Left lobe of liver (tissue), 2 donors: ENCODE results near the gene GPR162. TPM values are rescaled to one million over a fixed set of nuclear protein-coding genes. Genes with fewer than 3 reads are reported as not detected.

Source experiments
- ATAC-seq: fragments of 200-7000 bp; cut with Tn5 transposase; one replicate; pipeline ENCODE4 v1.9.1; 2020; ENCODE audit warnings: mild to moderate bottlenecking, moderate library complexity
- DNase-seq: peaks from one replicate; pipeline ENCODE4 v3.0.0-alpha.2; 2020; ENCODE audit warnings: low spot score
- total RNA-seq: library from RNA; stranded (reverse); gene quantifications from one replicate; pipeline ENCODE4 v1.2.1, GENCODE V29; 2021
- donor health status: DM: no; HTN: no; CAD: no; lungs with moderate emphysema.
- donor health status: DM: no; HTN: yes; CAD: no.

GPR162 gene
- total RNA-seq, 1 donor from 2014 or later, result 1.3 TPM

DNA sequence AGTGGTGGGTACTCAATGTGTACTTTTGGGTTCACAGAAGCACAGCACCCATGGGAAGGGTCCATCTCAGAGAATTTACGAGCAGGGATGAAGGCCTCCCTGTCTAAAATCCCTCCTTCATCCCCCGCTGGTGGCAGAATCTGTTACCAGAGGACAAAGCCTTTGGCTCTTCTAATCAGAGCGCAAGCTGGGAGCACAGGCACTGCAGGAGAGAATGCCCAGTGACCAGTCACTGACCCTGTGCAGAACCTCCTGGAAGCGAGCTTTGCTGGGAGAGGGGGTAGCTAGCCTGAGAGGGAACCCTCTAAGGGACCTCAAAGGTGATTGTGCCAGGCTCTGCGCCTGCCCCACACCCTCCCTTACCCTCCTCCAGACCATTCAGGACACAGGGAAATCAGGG, 1.5 kb upstream of the GPR162 start:
- peak; percentile 26 for ATAC-seq
- no peak for DNase-seq

GRCh38 chr12:6822426-6823135, 960 bp downstream of the GPR162 start:
- no peak for ATAC-seq
- no peak for DNase-seq

- DNase-seq (no peak), ATAC-seq (no peak)
Measured at GRCh38 chr12:6823182-6824084, 1.8 kb downstream of the GPR162 start.

DNA sequence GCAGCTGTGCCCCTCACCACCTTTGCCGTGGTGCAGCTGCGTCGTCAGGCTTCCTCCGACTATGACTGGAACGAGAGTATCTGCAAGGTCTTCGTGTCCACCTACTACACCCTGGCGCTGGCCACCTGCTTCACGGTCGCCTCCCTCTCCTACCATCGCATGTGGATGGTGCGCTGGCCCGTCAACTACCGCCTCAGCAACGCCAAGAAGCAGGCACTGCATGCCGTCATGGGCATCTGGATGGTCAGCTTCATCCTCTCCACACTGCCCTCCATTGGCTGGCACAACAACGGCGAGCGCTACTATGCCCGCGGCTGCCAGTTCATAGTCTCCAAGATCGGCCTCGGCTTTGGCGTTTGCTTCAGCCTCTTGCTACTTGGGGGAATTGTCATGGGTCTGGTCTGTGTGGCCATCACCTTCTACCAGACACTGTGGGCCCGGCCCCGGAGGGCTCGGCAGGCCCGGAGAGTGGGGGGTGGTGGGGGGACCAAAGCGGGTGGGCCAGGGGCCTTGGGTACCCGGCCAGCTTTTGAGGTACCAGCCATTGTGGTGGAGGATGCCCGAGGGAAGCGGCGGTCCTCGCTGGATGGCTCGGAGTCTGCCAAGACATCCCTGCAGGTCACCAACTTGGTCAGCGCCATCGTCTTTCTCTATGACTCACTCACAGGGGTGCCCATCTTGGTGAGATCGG, 2.6 kb downstream of the GPR162 start:
- ATAC-seq (no peak), DNase-seq (no peak)

DNA sequence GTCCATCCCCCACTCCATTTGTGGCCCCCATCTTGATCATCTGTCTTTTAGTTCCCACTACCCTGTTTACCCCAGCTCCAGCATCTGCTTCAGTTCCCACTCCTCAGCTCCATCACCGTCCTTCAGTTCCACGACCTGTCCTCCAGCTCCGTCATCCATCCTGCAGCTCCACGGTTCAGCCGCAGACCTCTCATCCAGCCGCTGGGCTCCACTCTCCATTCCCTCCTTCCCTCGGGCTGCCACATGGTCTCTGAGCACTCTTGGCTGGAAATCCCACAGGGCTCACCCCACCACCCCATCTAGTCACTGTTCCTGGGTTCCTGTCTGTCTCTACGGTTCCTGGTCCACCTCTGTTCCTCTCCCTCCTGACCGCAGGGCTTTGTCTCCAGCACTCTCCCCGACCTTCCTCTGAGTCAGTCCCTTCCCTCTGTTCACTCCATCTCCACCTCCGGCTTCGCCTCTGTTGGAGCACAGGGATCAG, 3.3 kb downstream of the GPR162 start:
- no peak for ATAC-seq
- no peak for DNase-seq

DNA sequence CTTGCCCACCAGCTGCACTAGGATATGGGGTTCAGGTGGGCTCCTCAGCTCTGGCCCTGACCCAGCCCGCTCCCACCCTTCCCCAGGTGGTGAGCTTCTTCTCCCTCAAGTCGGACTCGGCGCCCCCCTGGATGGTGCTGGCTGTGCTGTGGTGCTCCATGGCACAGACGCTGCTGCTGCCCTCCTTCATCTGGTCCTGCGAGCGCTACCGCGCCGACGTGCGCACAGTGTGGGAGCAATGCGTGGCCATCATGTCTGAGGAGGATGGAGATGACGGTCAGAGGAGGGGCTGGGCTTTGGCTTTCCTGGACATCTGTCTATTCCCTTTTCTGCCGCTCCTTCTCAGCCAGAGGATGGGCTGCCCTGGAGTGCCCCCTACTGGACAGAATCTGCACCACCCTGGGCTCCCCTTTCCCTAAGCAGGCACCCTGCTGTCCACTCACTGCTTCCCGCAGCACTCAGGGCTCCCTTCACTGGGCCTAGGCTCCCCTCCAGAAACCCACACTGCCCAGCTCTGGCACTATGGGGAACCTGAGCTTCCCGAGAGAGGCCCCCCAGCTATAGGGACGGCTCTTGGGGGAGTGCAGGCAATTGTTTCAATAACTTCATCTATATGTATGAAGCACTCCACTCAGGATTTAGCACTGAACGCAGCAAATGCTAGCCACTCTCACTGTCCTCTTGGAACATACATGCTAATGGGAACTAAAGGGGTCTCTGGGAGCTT, 3.9 kb downstream of the GPR162 start:
- peak; percentile 86 for DNase-seq
- peak; percentile 88 for ATAC-seq

GRCh38 chr12:6826125-6826733, 4.6 kb downstream of the GPR162 start:
- ATAC-seq (no peak), DNase-seq (no peak)

GRCh38 chr12:6826734-6827436, 5.3 kb downstream of the GPR162 start:
- no peak for DNase-seq
- no peak for ATAC-seq

GRCh38 chr12:6827437-6827911, 5.9 kb downstream of the GPR162 start:
- DNase-seq (peak; percentile 64), ATAC-seq (peak; percentile 58)

DNA sequence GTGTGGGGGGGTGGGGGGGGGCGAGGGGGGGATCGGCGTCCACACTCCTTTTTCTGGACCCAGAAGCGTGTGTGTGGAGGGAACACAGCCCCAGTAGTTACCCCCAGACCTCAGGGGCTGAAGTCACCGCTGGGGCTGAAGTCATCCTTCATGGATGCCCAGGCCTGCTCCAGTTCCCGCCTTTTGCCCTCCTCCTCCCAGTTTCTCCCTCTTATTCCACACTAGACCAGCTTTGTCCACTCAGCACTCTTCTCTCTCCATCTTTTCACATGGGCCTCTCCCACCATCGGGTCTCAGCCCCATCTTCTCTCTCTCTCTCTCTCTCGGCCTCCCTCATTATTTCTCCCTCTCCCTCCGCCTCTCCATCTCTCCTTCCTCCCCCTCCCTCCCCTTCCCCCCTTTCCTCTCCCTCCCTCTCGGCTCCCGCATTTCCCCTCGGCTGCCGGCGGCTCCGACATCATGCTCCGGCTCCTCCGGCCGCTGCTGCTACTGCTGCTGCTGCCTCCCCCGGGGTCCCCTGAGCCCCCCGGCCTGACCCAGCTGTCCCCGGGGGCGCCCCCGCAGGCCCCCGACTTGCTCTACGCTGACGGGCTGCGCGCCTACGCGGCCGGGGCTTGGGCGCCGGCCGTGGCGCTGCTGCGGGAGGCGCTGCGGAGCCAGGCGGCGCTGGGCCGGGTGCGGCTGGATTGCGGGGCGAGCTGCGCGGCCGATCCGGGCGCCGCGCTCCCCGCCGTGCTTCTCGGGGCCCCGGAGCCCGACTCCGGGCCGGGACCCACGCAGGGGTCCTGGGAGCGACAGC, 6.6 kb downstream of the GPR162 start, which contains the start of gene P3H3:
TSS of gene P3H3 (plus strand) at position 426 of the 799 bp plus-strand sequence. CDS start at position 460, 34 bp downstream.
- DNase-seq (no peak), ATAC-seq (peak; percentile 45)

DNA sequence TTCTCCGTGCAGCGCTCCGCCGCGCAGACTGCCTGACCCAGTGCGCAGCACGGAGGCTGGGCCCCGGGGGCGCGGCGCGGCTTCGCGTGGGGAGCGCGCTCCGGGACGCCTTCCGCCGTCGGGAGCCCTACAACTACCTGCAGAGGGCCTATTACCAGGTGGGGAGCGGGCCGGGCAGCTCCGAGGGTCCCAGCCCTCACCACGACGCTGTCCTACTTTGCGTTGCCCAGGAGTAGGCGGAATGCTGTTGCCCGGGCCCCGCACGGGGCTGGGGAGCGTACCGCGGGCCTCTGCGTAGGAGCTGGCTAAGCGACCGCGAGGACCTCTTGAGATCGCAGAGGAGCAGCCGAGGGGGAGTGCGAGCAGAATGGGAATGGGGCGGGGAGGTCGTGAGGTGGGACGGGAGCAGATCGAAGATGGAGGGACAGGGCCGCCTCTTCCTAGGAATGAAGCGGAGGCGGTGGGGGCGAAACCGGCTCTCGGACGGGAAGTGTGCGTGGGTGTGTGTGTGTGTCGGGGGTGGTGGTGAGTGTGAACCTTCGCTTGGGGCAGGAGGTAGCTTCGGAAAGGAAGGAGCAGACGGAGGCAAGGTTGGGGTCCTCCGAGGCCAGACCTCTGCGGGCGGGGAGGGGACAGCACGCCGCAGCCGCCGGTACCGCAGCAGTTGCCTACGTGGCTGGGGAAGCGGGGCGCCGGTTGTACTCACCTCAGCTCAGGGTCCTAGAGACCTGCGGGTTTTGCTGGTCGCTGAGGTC, 7.3 kb downstream of the GPR162 start:
- ATAC-seq (no peak), DNase-seq (no peak)

DNA sequence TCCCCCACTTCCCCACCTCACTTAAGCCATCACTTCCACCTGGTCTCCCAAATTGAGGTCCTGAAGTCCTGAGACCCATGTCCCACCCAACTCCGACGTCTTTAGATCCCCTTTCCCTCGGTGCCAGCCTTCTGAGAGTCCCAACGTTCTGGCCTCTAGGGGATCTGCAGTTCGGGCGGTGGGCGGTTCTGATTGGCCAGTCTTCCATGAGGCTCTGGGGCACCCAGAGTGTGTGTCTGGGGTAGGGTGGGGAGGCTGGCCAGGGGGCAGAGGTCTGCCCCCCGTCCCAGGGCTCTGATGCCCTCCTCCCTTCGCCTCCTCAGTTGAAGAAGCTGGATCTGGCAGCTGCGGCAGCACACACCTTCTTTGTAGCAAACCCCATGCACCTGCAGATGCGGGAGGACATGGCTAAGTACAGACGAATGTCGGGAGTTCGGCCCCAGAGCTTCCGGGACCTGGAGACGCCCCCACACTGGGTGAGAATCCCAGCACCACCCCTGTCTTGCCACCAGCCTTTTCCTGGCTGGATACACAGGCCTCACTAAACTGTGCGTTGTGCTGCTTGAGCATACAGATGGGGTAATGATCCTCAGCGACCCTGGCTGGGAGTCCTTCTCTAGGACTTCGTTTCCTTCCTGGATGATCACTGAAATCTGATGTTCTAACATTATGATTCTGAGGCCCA, 8.1 kb downstream of the GPR162 start:
- DNase-seq (no peak), ATAC-seq (no peak)

- DNase-seq (no peak), ATAC-seq (no peak)
Measured at GRCh38 chr12:6830286-6830890, 8.8 kb downstream of the GPR162 start.

GRCh38 chr12:6830999-6831398, 9.4 kb downstream of the GPR162 start:
- no peak for DNase-seq
- ATAC-seq, result no peak

DNA sequence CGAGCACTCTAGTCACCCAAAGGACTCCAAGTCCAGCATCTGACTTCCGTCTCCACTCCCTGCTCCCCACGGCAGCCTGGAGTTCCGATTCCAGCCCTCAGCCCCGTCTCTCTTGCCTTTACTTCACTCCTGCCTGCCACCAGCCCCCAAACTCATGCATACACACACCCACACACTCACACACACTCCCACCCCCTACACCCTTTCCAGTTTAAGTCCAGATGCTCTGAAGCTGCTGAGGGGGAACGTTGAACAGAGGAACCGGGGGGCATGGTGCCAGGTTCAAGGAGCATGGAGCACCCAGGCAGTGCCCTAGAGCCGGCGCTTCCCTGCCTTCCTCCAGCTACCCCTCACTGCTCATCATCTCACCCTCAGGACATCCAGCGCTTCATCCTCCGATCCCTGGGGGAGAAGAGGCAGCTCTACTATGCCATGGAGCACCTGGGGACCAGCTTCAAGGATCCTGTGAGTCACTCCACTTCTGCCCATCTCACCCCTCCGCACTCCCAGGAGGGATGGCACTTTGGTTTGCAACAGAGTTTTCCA, 9.9 kb downstream of the GPR162 start:
- no peak for DNase-seq
- no peak for ATAC-seq

GRCh38 chr12:6832125-6832524, 10.5 kb downstream of the GPR162 start:
- ATAC-seq (no peak), DNase-seq (no peak)
